ENCODE measurements around the gene SV2B.
A peak's percentile ranks its signal among the peaks of the same experiment; 100 is the strongest.

The SV2B gene

GRCh38 chr15:91243826-91244225, 143.8 kb downstream of the SV2B start:
- DNase-seq: no peak

GRCh38 chr15:91244919-91245318, 144.9 kb downstream of the SV2B start:
- no peak for DNase-seq

DNA sequence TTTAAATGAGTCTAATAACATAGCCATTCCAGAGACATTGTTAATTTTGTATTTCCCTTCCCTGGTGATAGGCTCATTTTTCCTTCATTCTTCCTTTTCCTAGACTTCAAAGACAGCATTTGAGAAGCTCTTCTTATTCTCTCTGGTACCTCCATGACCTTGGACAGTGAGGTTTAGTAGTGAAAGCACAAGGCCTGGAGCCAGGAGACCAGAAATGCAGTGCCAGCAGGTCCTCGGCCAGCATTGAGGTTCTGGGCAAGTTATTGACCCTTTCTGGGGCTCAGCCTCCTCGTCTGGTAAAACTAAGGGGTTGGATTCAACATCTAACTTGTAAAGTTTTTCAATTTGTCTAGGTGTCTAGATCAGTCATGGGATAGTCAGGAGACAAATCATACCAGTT, 146.9 kb downstream of the SV2B start:
- no peak for DNase-seq

DNA sequence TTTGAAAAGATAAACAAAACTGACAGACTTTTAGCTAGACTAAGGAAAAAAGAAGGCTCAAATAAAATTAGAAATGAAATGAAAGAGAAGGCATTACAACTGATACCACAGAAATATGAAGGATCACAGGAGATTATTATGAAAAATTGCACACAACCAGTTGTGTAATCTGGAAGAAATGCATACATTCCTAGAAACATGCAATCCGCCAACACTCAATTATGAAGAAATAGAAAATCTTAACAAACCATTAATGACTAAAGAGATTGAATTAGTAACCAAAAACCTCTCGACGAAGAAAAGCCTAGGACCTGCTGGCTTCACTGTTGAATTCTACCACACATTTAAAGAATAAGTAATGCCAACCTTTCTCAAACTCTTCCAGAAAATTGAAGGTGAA, 149.5 kb downstream of the SV2B start:
- DNase-seq: no peak

GRCh38 chr15:91252322-91252721, 152.3 kb downstream of the SV2B start:
- DNase-seq: no peak

DNA sequence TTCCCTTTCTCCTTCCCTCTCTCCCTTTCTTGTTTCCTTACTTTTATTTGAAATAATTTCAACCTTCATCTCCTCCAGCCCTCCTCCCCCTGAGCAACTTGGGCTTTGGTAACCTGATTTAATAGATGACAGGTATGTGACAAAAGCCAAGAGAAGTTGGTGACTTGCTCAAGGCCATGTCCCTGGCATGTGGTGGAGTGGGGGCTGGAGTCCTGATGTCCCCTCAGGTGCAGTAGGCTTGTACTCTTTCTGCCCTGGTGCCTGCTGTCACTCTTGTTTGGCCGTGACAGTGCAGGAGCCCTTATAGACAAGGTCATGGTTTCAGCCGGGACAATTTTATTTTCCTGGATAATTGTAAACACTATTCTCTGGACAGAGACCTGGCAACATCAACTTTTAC, 152.7 kb downstream of the SV2B start:
- DNase-seq: no peak

DNA sequence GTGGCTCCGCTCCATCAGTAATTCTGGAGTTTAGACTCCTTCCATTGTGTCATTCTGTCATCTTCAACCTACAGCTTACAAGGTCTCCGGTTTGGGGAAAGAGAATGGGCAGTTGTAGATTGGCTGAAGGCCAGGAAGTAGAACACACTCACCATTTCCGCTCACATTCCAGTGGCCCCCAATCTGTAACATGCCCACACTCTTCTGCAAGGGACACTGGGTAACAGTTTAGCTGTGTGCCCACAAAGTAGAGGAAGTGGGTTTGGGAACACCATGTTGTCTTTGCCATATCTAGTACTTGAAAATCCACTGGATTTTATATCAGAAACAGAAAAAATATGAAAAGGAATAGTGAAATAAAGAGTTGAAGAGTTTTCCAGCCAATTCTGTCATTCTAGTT, 153.5 kb downstream of the SV2B start:
- DNase-seq: no peak

GRCh38 chr15:91254766-91255165, 154.7 kb downstream of the SV2B start:
- no peak for DNase-seq

DNA sequence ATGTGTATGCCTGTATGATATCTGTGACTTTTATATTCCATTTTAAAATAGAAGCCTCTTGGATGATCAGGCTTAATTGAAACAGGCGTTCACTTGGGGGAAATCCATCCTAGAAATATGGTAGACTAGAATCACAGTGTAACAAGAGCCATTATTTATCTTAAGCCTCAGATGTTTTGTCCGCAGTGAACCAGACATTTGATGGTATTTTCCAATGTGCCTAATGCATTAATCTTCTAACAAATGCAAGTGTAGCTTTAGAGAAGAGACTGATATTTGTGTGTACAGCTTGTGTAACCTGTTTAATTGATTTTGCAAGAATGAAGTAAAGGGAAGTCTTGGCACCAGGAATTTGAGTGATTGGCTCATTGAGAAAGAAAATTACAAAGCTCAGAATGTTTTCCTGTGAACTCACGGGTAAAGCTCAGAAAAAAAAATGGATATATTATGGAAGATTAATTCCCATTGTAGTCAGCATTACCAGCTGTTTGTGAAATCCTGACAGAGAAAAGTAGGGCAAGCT, 155.7 kb downstream of the SV2B start:
- DNase-seq: no peak

DNA sequence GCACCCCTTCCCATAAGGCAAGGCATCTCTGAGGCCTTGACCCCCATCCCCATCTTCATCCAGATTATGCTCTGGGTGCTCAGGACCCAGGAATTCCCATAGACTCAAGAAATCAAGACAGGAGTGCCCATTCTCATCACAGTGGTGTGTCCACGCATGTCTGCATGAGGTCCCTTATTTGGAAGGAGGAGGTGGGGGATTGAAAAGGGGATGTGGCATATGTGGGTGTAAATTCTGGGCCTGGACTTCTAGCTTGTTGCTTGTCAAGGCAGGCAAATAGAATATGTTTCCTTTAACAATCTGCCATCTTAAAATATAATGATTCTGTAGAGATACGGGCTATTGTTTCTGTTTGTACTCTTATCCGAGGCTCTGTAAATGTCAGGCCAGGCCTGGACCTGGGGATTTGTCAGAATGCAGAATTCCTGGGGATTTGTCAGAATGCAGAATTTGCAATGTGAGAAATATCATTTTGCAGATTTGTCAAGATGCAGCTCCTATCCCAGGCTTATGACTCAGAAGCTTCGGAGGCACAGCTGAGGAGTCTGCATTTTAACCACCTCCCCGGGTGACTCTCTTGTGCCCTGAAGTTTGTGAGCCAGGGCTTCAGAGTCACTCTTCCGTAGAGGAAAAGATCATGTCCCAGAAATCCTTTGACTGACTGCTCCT, 157.8 kb downstream of the SV2B start:
- DNase-seq: no peak

- DNase-seq: peak; percentile 50
Measured at GRCh38 chr15:91258415-91258759, 158.3 kb downstream of the SV2B start.

DNA sequence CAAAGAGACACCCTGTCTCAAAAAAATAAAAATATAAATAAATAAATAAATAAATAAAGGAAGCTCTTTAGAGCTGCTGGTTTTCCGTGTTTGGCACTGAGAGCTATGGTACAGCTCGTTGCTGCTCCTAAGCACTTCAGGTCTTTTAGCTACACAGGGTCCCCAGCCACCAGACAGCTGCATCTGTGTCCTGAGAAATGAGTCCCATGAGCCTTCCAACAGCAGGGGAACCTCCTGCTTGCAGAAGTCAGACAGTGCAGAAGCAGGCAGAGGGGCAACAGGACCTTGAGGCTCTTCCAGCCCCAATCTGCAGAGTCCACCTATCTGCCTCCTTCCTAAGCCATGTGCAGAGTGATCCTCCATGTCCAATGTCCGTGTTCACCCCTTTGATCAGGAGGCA, 159.0 kb downstream of the SV2B start:
- no peak for DNase-seq

- no peak for DNase-seq
Measured at GRCh38 chr15:91261345-91261744, 161.3 kb downstream of the SV2B start.

GRCh38 chr15:91263632-91264531, 163.8 kb downstream of the SV2B start:
- DNase-seq: no peak

- DNase-seq: no peak
Measured at GRCh38 chr15:91264651-91265351, 164.7 kb downstream of the SV2B start.

- no peak for DNase-seq
Measured at GRCh38 chr15:91265416-91265940, 165.4 kb downstream of the SV2B start.

GRCh38 chr15:91268510-91268909, 168.5 kb downstream of the SV2B start:
- no peak for DNase-seq

DNA sequence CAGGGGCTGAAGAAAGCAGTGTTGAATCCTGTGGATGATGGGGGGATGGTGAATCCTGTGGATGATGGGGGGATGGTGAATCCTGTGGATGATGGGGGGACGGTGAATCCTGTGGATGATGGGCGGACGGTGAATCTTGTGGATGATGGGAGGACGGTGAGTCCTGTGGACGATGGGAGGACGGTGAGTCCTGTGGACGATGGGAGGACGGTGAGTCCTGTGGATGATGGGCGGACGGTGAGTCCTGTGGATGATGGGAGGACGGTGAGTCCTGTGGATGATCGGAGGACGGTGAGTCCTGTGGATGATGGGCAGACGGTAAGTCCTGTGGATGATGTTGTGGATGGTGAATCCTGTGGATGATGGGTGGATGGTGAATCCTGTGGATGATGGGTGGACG, 170.7 kb downstream of the SV2B start:
- no peak for DNase-seq

- peak; percentile 17 for DNase-seq
Measured at GRCh38 chr15:91271565-91272153, 171.6 kb downstream of the SV2B start.

DNA sequence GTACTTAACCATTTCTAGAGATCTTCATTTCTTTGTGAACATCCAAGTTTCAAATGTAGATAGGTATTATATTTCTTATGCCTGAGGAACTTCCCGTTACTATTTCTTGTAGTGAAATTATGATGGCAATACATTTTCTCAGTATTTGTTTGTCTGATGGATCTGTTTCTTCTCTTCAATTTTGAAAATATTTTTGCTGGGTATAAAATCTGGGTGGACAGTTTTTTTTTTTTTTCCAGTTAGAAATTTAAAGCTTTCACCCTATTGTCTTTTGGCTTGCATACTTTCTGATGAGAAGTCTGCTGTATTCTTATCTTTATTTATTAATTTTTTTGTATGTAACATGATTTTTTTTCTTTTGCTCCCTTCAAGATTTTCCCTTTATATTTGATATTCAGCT, 175.8 kb downstream of the SV2B start:
- DNase-seq: no peak

DNA sequence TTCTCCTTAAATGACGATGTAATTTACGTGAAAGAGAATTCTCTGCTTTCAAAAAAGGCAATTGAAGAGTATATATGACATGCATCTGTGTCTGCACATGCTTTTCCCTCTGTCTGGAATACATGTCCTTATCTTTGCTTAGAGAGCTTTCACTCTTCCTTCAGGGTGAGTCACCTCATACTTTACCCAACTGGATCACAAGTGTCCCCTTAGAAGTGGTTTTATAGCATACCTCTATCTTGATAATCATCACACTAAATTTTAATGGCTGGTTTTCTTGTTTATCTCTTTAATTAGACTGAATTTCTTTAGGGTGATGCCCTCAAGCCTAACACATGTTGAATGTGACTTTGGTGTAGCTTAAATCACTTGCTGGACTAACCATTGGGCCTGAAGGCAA, 178.9 kb downstream of the SV2B start:
- DNase-seq: no peak

DNA sequence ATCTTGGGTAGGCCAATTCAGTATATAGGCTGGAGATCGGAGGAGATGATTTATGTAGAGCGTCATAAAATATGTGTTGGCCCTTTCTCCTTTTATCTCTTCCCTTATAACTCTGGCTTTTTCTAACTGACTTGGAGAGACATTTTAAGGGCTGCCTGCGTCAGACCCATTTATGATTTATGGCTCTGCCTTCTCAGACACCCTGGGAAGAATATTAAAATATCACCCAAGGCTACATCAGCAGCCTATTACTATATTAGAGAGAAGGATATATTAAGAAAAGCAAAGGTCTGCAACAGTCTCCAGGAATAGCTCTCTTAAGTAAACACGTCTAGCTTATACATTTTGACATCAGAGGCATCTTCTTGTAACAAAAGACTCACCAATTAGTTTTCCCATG, 179.4 kb downstream of the SV2B start:
- DNase-seq: no peak

DNA sequence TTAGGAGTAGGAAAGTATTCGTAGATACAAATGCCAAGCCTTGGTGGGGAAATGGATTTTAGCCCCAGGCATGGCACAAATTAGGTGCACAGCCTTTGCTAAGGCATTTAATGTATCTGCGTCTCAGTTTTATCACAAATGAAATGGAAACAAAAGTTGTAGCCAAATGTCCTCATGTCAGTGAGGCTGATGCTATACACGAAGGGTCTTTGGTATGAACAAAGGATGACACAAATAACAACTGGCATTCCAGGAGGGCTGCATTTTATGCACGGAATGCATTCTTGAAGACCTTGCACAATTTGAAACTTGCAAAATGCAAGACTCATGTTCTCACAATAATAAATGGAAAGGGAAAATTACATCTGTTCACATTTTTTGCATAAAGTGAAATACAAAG, 181.9 kb downstream of the SV2B start:
- no peak for DNase-seq

Measured in NK-92 treated with Interleukin-12 subunit alpha and Interleukin-12 subunit beta, amount 100 ng/mL, for 24 hours (cell line).